HG03565 (cell line): ENCODE results near the gene RUFY3.
A peak's percentile ranks its signal among the peaks of the same experiment; 100 is the strongest.
"Not testable (repeated sequence)": the region's sequence is repeated elsewhere in the genome, so short reads cannot be mapped to it uniquely, and the experiment has no call there.

Source experiments
- ATAC-seq: cut with Tn5 transposase; IDR thresholded peaks from one replicate; pipeline ENCODE4 v1.9.1; 2021; ENCODE audit warnings: mild to moderate bottlenecking, moderate library complexity; ENCODE audit not compliant: unreplicated experiment

The RUFY3 gene, protein sequence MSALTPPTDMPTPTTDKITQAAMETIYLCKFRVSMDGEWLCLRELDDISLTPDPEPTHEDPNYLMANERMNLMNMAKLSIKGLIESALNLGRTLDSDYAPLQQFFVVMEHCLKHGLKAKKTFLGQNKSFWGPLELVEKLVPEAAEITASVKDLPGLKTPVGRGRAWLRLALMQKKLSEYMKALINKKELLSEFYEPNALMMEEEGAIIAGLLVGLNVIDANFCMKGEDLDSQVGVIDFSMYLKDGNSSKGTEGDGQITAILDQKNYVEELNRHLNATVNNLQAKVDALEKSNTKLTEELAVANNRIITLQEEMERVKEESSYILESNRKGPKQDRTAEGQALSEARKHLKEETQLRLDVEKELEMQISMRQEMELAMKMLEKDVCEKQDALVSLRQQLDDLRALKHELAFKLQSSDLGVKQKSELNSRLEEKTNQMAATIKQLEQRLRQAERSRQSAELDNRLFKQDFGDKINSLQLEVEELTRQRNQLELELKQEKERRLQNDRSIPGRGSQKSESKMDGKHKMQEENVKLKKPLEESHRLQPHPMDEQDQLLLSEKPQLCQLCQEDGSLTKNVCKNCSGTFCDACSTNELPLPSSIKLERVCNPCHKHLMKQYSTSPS

GRCh38 chr4:70721747-70722146 is at the start of gene RUFY3:
TSS of gene RUFY3 (plus strand) at chr4:70721964. CDS start at chr4:70722574, 610 bp downstream.
- no peak for ATAC-seq

GRCh38 chr4:70674191-70674590 is 47.6 kb upstream of the RUFY3 start:
- ATAC-seq = no peak

- ATAC-seq = no peak
These were observed 47.0 kb upstream of the RUFY3 start for GRCh38 chr4:70674731-70675130.

DNA sequence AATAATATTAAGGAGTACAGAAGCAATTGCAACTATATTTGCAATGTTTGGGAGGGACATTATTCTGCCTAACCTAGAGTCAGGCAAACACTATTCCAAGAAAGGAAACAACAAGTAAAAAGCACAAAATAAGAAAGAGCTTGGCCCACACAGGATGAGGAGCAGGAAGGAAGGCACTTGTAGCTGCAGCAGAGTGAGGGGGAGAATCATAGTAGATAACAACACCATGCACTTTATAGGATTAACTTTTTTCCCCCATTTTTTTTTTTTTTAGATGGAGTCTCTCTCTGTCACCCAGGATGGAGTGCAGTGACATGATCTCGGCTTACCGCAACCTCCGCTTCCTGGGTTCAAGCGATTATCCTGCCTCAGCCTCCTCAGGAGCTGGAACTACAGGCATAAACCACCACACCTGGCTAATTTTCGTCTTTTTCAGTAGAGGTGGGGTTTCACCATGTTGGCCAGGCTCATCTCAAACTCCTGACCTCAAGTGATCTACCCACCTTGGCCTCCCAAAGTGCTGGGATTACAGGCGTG is 45.1 kb upstream of the RUFY3 start:
- ATAC-seq = no peak

DNA sequence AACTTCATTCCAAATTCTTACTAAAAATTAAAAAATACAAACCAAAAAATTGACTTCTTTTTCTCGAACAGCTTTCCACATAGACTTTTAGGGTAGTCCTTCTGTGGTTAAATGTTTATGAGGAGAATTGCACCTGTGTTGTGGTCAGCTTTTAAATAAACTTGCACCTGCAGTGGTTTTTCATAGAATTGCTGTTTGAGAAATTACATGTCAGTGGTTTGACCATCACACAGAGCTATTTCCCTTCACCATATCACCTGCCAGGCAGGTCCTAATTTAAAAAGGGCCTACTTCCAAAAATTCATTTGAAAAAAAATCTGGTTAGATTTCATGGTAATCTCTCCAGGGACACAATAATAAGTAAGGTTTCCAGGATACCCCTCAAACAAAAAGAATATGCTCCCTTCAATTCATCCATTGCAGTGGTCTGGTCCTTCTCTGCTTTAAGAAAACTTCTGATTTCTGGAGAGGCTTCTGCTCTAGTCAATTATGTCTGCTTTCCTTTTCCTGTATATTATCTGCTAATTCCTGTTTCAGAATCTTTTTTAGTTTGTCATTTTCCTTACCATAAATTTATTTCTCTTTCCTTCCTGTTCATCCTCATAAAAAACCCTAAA is 43.3 kb upstream of the RUFY3 start:
- ATAC-seq = peak; percentile 83

- ATAC-seq = no peak
These were observed 40.8 kb upstream of the RUFY3 start for GRCh38 chr4:70680934-70681333.

DNA sequence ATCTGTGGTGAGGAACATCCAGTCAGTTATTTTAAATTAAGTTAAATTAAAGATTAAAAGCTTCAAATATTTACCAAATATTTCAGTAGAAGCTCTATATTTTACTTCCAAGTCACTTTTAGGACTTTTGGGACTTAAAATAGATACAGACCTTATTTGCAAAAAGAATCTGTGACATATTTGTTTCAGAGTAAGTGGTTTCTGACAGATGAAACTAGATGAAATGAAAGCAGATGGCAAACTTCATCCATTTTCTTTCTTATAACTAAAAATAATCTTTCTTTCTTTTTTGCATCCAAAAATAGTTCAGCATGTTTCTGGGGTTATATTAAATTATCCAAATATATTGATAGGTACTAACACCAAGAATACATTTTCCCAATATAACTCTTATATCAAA is 40.1 kb upstream of the RUFY3 start:
- peak; percentile 41 for ATAC-seq

GRCh38 chr4:70682142-70682541 is 39.6 kb upstream of the RUFY3 start:
- not testable (repeated sequence) for ATAC-seq

DNA sequence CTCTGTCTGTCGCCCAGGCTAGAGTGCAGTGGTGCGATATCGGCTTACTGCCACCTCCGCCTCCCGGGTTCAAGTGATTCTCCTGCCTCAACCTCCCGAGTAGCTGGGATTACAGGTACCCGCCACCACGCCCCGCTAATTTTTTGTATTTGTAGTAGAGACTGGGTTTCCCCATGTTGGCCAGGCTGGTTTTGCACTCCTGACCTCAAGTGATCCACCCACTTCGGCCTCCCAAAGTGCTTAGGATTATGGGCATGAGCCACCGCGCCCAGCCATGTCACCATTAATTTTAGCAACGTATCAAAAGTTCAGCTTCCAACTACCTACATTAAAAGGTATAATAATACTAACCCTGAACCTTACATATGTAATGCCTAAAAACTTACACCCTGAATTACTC is 34.4 kb upstream of the RUFY3 start:
- ATAC-seq = no peak

GRCh38 chr4:70687821-70688794 is 33.7 kb upstream of the RUFY3 start, which contains the start of gene UTP3:
TSS of gene UTP3 (plus strand) at chr4:70688532. CDS start at chr4:70688678, 146 bp downstream.
- ATAC-seq = peak; percentile 91

- ATAC-seq = no peak
These were observed 33.0 kb upstream of the RUFY3 start for GRCh38 chr4:70688795-70689231.

GRCh38 chr4:70691661-70692060 is 30.1 kb upstream of the RUFY3 start:
- ATAC-seq = no peak

DNA sequence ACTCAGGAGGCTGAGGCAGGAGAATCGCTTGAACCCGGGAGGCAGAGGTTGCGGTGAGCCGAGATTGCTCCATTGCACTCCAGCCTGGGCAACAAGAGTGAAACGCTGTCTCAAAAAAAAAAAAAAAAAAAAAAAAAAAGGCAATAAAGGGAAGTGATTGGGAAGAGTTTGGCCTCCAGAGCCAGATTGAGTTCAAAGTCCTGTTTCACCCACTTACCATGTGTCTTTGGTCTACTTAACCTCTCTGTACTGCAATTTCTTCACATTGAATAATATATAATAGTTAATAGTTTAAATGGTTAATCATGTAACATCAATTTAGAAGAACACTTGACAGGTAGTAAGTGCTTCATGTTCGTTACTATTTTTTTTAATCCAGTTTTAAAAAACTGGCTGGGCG is 27.1 kb upstream of the RUFY3 start:
- not testable (repeated sequence) for ATAC-seq

GRCh38 chr4:70698435-70698834 is 23.3 kb upstream of the RUFY3 start:
- ATAC-seq = not testable (repeated sequence)

- ATAC-seq = no peak
These were observed 21.1 kb upstream of the RUFY3 start for GRCh38 chr4:70700712-70701111.

DNA sequence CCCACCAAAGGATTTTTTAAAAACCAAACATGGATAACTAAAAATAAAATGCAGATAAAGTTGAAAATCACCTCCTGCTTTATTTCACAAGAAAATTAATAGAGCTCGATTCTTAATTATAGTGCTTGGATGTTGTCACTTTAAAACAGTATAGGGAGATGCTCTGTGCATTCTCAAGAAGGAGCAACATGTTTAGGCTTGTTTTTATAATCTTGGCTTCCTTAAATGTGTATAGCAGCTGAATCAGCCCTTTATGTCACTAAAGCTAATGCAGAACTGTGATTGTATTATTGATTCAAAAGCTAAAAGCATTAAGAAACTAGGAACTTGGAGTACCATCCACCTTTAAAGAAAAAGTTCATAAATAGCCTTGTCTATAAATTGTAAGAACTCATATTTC is 20.5 kb upstream of the RUFY3 start:
- ATAC-seq = no peak

GRCh38 chr4:70702592-70702991 is 19.2 kb upstream of the RUFY3 start:
- ATAC-seq = not testable (repeated sequence)

- ATAC-seq = no peak
These were observed 18.0 kb upstream of the RUFY3 start for GRCh38 chr4:70703619-70704214.

DNA sequence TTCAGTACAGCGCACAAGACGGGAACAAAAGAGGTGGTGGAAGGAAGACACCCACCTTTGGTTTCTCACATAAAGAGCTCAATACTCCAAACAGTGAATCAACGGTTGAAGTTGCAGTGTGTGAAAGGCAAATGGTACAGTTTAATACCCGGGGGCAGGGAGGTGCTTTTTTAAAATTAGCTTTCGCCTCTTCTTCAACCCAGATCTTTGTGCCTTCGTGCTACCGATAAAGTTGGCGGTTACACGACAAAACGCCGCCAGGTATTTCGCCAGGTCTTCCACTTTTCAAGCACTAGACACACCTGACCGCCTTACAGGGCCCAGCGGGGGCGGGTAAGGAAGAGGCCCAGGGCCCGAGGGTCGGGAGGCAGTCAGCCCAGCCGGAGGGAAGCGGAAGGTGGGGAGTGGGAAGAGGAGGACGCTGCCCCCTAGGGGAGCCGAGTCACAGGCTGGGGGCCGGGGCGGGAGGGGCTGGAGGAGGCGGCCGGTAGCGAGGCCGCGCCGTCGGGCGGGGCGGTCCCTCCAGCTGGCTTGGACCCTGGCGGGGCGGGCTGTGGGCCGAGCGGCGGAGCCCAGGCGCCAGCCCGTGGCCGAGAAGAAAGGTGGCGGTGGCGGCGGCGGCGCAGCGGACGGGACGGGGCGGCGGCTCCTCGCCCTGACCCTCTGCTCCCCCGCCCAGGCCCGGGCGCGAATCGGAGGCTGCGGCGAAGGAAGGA is 17.4 kb upstream of the RUFY3 start:
- ATAC-seq = peak; percentile 39

DNA sequence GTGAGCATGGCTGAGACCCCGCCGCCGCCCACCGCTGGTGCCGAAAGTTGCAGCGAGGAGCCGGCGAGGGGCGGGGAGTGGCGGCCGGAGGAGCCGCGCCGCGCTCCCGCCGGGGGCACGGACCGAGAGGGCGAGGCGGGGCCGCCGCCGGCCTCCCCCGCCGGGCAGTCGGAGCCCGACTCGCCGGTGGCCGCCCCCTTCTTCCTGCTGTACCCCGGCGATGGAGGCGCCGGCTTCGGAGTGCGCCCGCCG is 16.9 kb upstream of the RUFY3 start:
- ATAC-seq = peak; percentile 26
